Adrenal gland (tissue), 5 donors: Measurements from ENCODE around the gene RELT.

ENCODE experiments used
- POLR2A ChIP-seq, 2 donors: fragments of 450-650 bp; IDR thresholded peaks; one replicate each; pipeline ENCODE4 v1.6.1; 2017; ENCODE audit warnings: antibody characterized with exemption in 2 of 2, mild to moderate bottlenecking in 2 of 2, moderate library complexity in 1 of 2
- TF ChIP-seq, protein P1 (sequence below), 6 experiments: fragments of 450-650 bp in 4 of 6; fragments of 200-600 bp in 2 of 6; sonication (generic) in 1 of 6; IDR thresholded peaks; 1 replicate in 5 of 6; 2 replicates in 1 of 6; pipeline versions ENCODE4 v1.5.1 to v1.8.0; 2016 to 2021; ENCODE audit warnings: antibody characterized with exemption in 6 of 6, mild to moderate bottlenecking in 2 of 6, moderate library complexity in 1 of 6
- donor health status: DM: no; HTN: no; CAD: no.

DNA sequence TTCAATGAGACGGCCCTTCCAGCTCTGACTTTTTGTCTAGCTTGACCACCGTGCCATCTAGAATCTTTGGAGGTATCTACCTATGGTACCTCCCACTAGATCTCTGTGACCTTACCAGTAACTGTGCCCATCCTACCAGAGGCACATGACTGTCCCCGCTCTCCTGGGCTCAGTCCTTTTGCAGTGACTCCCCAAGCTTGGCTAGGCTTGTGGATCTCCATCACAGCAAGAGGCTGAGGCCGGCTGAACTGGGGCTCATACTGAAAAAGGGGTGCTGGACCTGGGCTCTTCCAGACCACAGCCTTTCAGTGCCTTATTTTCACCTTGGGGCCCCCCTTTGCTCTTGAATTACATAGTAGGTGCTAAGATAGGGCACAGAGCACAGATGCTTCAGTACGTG is 27.3 kb downstream of the RELT start:
- TF ChIP-seq, protein P1, sequence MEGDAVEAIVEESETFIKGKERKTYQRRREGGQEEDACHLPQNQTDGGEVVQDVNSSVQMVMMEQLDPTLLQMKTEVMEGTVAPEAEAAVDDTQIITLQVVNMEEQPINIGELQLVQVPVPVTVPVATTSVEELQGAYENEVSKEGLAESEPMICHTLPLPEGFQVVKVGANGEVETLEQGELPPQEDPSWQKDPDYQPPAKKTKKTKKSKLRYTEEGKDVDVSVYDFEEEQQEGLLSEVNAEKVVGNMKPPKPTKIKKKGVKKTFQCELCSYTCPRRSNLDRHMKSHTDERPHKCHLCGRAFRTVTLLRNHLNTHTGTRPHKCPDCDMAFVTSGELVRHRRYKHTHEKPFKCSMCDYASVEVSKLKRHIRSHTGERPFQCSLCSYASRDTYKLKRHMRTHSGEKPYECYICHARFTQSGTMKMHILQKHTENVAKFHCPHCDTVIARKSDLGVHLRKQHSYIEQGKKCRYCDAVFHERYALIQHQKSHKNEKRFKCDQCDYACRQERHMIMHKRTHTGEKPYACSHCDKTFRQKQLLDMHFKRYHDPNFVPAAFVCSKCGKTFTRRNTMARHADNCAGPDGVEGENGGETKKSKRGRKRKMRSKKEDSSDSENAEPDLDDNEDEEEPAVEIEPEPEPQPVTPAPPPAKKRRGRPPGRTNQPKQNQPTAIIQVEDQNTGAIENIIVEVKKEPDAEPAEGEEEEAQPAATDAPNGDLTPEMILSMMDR (IDR thresholded peaks at IDR 0.05) = no peak
- no peak for TF ChIP-seq POLR2A (IDR thresholded peaks at IDR 0.05)
